GM18519 (cell line): ENCODE measurements around the gene UBE2V1.
"Not testable (repeated sequence)": the region's sequence is repeated elsewhere in the genome, so short reads cannot be mapped to it uniquely, and the experiment has no call there.

ENCODE experiments used
- ATAC-seq: cut with Tn5 transposase; IDR thresholded peaks from one replicate; pipeline ENCODE4 v1.9.1; 2021; ENCODE audit warnings: mild to moderate bottlenecking, moderate library complexity; ENCODE audit not compliant: unreplicated experiment, low FRiP score

Gene UBE2V1

GRCh38 chr20:50068041-50068651 lies 44.8 kb downstream of the UBE2V1 start:
- no peak for ATAC-seq

GRCh38 chr20:50067461-50067860 lies 45.5 kb downstream of the UBE2V1 start:
- ATAC-seq: no peak

- no peak for ATAC-seq
Observed at GRCh38 chr20:50067018-50067417, 45.9 kb downstream of the UBE2V1 start.

- no peak for ATAC-seq
Observed at GRCh38 chr20:50066161-50066834, 46.7 kb downstream of the UBE2V1 start.

GRCh38 chr20:50065325-50065615 lies 47.7 kb downstream of the UBE2V1 start:
- no peak for ATAC-seq

GRCh38 chr20:50063763-50064162 lies 49.2 kb downstream of the UBE2V1 start:
- ATAC-seq: not testable (repeated sequence)

GRCh38 chr20:50062006-50062838 lies 50.7 kb downstream of the UBE2V1 start:
- no peak for ATAC-seq

- ATAC-seq: no peak
Observed at GRCh38 chr20:50061151-50062005, 51.6 kb downstream of the UBE2V1 start.

- ATAC-seq: no peak
Observed at GRCh38 chr20:50058662-50059402, 54.1 kb downstream of the UBE2V1 start.

- no peak for ATAC-seq
Observed at GRCh38 chr20:50057714-50058053, 55.3 kb downstream of the UBE2V1 start.

- no peak for ATAC-seq
Observed at GRCh38 chr20:50056951-50057713, 55.8 kb downstream of the UBE2V1 start.

GRCh38 chr20:50056408-50056926 lies 56.5 kb downstream of the UBE2V1 start:
- ATAC-seq: no peak

GRCh38 chr20:50055524-50056083 lies 57.3 kb downstream of the UBE2V1 start:
- ATAC-seq: no peak

GRCh38 chr20:50054626-50055511 lies 58.1 kb downstream of the UBE2V1 start:
- ATAC-seq: no peak

GRCh38 chr20:50054231-50054547 lies 58.8 kb downstream of the UBE2V1 start:
- no peak for ATAC-seq

GRCh38 chr20:50053362-50054230 lies 59.4 kb downstream of the UBE2V1 start:
- no peak for ATAC-seq
